ENCODE data around the gene RINL. TPM values are rescaled to one million over a fixed set of nuclear protein-coding genes. Genes with fewer than 3 reads are reported as not detected.

Gene RINL
- total and polyA plus RNA-seq, 5 experiments from 2014 or later, result 29.9 to 64.7 (median 52.9) TPM

DNA sequence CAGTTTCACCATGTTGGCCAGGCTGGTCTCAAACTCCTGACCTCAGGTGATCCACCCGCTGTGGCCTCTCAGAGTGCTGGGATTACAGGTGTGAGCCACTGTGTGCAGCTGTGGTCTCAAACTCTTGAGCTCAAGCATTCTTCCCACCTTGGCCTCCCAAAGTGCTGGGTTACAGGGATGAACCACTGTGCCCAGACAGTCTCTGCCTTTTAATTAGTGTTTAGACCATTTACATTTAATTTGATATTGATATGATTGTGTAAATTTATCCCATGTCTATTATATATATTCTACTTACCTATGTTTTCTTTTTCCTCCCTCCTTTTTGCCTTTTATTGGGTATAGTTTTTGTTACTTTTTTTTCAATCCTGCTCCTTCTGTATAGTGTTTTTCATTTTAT lies 23.6 kb upstream of the RINL start:
- H3K9me3 Mint-ChIP-seq, result no peaks in the 10 kb centered on the region
- H3K4me3 Mint-ChIP-seq, result peak overlapping the region in 8 of 10 donors; percentile 2 to 96 (median 47)
- H3K4me1 Mint-ChIP-seq, result peaks cover 20 to 59% (median 46%) of the 10 kb centered on the region in 4 donors
- ATAC-seq (no peak), DNase-seq (peak in 1 of 10 donors; percentile 6)
- POLR2A ChIA-PET, result interaction anchor here (0.8 kb wide), 1 partner anchor 32 kb away, joined by 3 read pairs; no protein-coding TSS in a partner anchor
- peak overlapping the region in 5 of 10 donors; percentile 4 to 82 (median 16) for H3K27ac Mint-ChIP-seq
- no peaks in the 10 kb centered on the region for H3K27me3 Mint-ChIP-seq
- H3K36me3 Mint-ChIP-seq, result peaks cover 1 to 26% (median 6%) of the 10 kb centered on the region in 3 donors

DNA sequence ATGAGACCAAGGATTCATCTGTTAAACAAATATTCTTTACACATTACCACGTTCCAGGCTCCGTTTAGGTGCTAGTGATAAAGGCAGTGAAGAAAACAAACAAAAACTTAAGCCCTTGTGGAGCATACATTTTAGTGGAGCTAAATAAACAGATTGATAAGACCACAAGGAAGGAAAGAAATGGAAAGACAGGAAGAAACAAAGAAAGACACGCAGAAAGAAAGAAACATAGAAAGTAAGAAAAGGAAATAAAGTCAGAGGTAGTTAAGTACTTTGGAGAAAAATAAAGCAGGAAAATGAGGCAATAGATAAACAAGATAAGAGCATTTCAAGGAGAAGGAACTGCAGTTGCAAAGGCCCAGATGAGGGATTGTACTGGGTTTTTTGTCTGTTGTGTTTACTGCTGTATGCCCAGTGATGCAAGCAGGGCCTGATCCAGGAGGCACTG lies 22.7 kb upstream of the RINL start:
- H3K4me3 Mint-ChIP-seq, result peak overlapping the region; percentile 86 to 100 (median 96)
- H3K9me3 Mint-ChIP-seq, result no peaks in the 10 kb centered on the region
- peaks cover 0 to 19% (median 6%) of the 10 kb centered on the region in 3 donors for H3K36me3 Mint-ChIP-seq
- H3K27ac Mint-ChIP-seq, result peak overlapping the region in 9 of 10 donors; percentile 73 to 99 (median 85)
- POLR2A ChIA-PET, result interaction anchor here (0.6 to 2.0 kb wide), 8 partner anchors 8 to 282 kb away, joined by 3 to 12 read pairs (median 6); partner anchors contain the start of genes EIF3K, HNRNPL, MRPS12 and RINL
- ATAC-seq (no peak), DNase-seq (no peak)
- no peaks in the 10 kb centered on the region for H3K27me3 Mint-ChIP-seq
- H3K4me1 Mint-ChIP-seq, result peaks cover 20 to 60% (median 47%) of the 10 kb centered on the region in 4 donors

DNA sequence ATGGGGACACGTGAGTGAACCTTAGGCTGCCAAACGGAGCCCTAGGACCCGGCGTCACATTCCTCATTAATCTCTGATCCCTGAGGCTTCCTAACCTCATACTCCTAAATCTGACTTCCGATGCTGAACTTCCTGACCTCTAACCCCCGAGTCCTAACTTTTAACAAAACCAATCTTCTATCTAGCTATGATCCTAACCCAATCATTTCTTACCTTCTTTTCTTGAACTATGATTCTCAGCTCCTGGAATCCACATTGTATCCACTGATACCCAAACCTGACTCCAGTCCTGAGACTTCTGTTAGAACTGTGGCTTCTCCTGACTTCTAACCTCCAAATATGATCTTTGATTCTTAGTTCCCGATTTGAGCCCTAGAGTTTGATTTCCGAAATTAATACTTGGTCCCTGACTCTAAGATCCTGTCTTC lies 22.1 kb upstream of the RINL start:
- Mint-ChIP-seq H3K27me3 (no peaks in the 10 kb centered on the region), H3K9me3 (no peaks in the 10 kb centered on the region), H3K4me1 (peaks cover 20 to 60% (median 51%) of the 10 kb centered on the region in 4 donors), H3K27ac (peak overlapping the region; percentile 90 to 99 (median 96)), H3K36me3 (peaks cover 0 to 15% (median 6%) of the 10 kb centered on the region in 3 donors), H3K4me3 (peak overlapping the region; percentile 86 to 100 (median 96))
- POLR2A ChIA-PET, result interaction anchor here (0.6 to 2.0 kb wide), 12 partner anchors 9 to 282 kb away, joined by 3 to 12 read pairs (median 6); partner anchors contain the start of genes ACTN4, EIF3K, HNRNPL and MRPS12
- peak in 1 of 10 donors; percentile 1 for DNase-seq
- ATAC-seq, result no peak

DNA sequence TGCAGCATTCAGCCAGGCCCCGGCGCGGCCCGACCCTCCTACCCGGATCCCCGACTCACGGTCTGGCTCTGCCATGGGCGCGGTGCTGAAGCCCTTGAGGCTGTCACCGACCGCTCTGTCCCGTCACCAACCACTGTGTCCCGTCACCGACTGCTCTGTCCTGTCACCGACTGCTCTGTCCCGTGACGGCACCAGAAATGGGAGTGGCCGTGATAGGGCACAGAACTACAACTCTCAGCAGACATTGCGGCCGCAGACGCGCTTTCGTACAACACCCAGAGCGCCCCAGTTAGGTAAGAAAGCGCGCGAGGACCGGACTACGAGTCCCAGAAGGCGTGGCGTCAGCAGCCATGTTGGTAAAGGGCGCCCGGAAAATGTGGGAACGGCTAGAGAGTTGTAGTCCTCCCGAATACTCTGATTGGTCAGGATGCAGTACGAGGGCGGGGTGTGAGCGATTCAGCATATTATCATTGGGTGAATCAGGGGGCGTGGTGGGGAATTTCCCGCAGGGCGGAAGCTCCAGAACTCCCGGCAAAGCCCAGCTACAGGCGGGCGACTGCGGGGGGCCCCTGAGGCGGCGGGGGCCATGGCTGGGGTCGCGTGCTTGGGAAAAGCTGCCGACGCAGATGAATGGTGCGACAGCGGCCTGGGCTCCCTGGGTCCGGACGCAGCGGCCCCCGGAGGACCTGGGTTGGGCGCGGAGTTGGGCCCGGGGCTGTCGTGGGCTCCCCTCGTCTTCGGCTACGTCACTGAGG lies 21.5 kb upstream of the RINL start, which contains the start of the genes NFKBIB and SIRT2:
Gene NFKBIB (plus strand): TSS at position 523 of the 755 bp plus-strand sequence. CDS start 64 bp downstream, at position 587.
Gene SIRT2 (minus strand): TSS at position 172 of the 755 bp plus-strand sequence. CDS start 97 bp downstream, at position 75.
- no peaks in the 10 kb centered on the region for H3K27me3 Mint-ChIP-seq
- POLR2A ChIA-PET, result interaction anchor here (0.7 to 2.0 kb wide), 11 partner anchors 9 to 281 kb away, joined by 3 to 12 read pairs (median 6); partner anchors contain the start of genes ACTN4, EIF3K, HNRNPL and MRPS12
- H3K27ac Mint-ChIP-seq, result peak within 1 kb of the TSS; percentile 93 to 100 (median 99)
- peak; percentile 89 for ATAC-seq
- DNase-seq, result peak; percentile 91 to 100 (median 99)
- peaks cover 0 to 14% (median 4%) of the 10 kb centered on the region in 3 donors for H3K36me3 Mint-ChIP-seq
- peaks cover 22 to 61% (median 55%) of the 10 kb centered on the region in 4 donors for H3K4me1 Mint-ChIP-seq
- H3K4me3 Mint-ChIP-seq, result peak within 1 kb of the TSS; percentile 86 to 100 (median 97)
- no peaks in the 10 kb centered on the region for H3K9me3 Mint-ChIP-seq

DNA sequence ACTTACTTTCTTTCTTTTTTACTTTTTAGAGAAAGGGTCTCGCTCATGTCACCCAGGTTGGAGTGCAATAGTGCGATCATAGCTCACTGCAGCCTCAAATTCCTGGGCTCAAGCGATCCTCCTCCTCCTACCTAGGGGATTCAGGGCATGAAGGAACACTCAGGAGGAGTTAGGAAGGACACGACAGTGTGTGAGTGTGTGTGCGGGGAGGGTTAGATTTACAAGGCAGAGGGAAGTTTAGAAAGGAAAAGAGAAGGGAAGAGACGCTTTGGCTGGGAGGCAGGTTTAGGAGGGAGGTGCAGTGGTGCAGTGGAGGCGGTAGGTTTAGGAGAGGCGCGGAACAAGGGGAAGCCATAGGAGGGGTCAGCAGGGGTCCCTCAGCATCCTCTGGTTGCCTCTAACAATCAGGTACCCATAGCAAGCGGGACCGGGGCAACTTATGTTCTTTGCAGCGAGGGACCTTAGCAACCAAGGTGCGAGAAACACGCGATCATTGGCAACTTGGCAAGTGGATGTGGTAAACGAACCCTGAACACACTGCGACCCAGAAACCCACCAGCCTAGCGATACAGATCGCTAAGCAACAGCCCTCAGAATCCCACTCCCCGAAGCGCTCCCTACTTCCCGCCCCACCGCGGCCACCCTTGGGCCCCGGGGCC lies 20.8 kb upstream of the RINL start:
- H3K4me3 Mint-ChIP-seq, result peak overlapping the region; percentile 86 to 100 (median 97)
- DNase-seq (no peak), ATAC-seq (peak in 1 of 2 donors; percentile 22)
- no peaks in the 10 kb centered on the region for H3K9me3 Mint-ChIP-seq
- POLR2A ChIA-PET, result no interaction called here
- peaks cover 0 to 10% (median 0%) of the 10 kb centered on the region in 3 donors for H3K36me3 Mint-ChIP-seq
- H3K27ac Mint-ChIP-seq, result peak overlapping the region; percentile 93 to 100 (median 99)
- H3K27me3 Mint-ChIP-seq, result no peaks in the 10 kb centered on the region
- H3K4me1 Mint-ChIP-seq, result peaks cover 20 to 55% (median 51%) of the 10 kb centered on the region in 4 donors

DNA sequence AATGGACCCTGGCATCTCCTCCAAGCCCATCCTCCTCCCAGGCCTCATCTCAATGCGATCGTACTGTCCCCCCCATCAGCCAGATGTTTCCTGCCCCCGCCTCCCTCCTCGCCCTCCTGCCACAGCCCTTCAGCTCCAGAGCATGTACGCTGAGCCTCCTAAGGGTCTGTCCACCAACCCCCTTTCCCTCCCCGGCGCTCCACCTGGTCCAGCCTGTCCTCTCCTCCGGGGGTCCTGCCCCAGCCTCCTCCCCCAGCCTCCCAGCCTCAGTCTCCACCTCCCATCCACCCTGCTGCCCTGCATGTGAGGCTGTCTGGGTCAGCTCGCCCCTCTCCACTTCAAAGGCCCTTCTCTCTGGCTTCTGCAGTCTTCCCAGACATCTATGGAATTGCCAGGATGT lies 16.9 kb upstream of the RINL start:
- peak overlapping the region in 3 of 10 donors; percentile 47 to 78 (median 62) for H3K27ac Mint-ChIP-seq
- peaks cover 0 to 18% (median 0%) of the 10 kb centered on the region in 3 donors for H3K36me3 Mint-ChIP-seq
- H3K27me3 Mint-ChIP-seq, result no peaks in the 10 kb centered on the region
- H3K4me1 Mint-ChIP-seq, result peaks cover 13 to 40% (median 30%) of the 10 kb centered on the region in 4 donors
- DNase-seq (no peak), ATAC-seq (no peak)
- POLR2A ChIA-PET, result no interaction called here
- no peak overlapping the region for H3K4me3 Mint-ChIP-seq
- H3K9me3 Mint-ChIP-seq, result no peaks in the 10 kb centered on the region

DNA sequence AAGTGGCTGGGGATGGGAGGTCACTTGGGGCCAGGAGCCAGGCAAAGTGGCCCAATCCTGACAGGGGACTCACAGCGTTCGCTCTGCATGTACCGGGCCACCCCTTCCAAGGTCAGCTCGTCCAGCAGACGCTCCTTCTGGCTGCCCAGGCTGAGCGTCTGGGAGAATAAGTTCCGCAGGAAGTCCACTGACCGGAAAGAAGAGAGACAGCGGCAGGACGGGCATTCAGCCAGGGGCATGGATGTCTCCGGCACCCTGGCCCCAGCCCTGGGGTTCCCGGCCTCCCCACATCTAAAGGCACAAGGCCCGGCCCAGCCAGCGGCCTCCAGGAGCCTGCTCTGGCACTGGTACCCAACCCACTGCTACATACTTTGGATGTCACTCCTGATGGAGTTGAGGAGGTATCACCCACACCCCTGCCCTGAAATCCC lies 15.3 kb upstream of the RINL start:
- Mint-ChIP-seq H3K27ac (no peak overlapping the region), H3K4me3 (no peak overlapping the region), H3K27me3 (no peaks in the 10 kb centered on the region), H3K9me3 (no peaks in the 10 kb centered on the region), H3K36me3 (peaks cover 0 to 31% (median 5%) of the 10 kb centered on the region in 3 donors), H3K4me1 (peaks cover 6 to 28% (median 19%) of the 10 kb centered on the region in 4 donors)
- no peak for ATAC-seq
- no peak for DNase-seq
- POLR2A ChIA-PET, result interaction anchor here (0.6 to 1.6 kb wide), 3 partner anchors 15 to 64 kb away, joined by 3 to 4 read pairs (median 4); partner anchors contain the start of gene RINL

DNA sequence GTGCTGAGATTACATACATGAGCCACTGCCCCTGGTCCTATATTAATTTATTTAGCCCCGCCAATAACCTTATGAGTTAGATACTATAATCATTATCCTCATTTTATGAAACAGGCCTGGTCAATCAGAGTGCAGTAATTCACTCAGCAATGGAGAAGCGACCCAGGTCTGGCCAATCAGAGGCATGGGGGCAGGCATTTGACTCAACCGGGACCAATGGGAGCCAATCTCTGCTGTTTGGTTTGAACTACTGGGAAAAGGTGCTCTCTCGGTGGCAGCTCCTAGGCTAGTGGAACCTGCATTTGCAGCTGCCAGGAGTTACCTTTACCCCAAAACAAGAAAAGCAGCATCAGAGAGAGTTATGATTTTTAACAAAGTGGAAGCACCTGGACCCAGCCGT lies 14.8 kb upstream of the RINL start:
- Mint-ChIP-seq H3K9me3 (no peaks in the 10 kb centered on the region), H3K27me3 (no peaks in the 10 kb centered on the region), H3K4me3 (no peak overlapping the region), H3K4me1 (peaks cover 4 to 23% (median 14%) of the 10 kb centered on the region in 4 donors), H3K27ac (peak overlapping the region in 2 of 10 donors; percentile 29 to 38), H3K36me3 (peaks cover 0 to 31% (median 5%) of the 10 kb centered on the region in 3 donors)
- ATAC-seq, result no peak
- no peak for DNase-seq
- POLR2A ChIA-PET, result interaction anchor here (0.6 to 1.3 kb wide), 3 partner anchors 23 to 64 kb away, joined by 3 to 4 read pairs (median 3); no protein-coding TSS in a partner anchor

DNA sequence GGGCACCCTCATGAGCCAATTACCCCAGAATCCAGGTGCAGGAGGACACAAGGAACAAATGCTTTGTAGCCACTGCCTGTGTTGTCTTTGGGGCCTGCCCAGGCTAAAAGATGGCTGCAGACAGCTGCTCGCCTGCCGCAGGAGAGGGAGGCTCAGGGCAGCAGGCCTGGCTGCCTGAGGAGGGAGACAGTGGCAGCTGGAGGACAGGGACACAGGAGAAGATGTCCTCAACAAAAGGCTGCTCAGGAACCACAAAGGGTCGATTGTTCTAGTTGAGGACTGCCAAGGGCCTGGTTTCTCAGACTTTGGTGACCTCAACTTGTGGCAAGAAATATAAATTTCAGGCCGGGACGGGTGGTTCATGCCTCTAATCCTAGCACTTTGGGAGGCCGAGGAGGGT lies 13.7 kb upstream of the RINL start:
- H3K4me3 Mint-ChIP-seq, result no peak overlapping the region
- POLR2A ChIA-PET, result interaction anchor here (1.3 kb wide), 1 partner anchor 22 kb away, joined by 3 read pairs; no protein-coding TSS in a partner anchor
- no peaks in the 10 kb centered on the region for H3K27me3 Mint-ChIP-seq
- no peaks in the 10 kb centered on the region for H3K9me3 Mint-ChIP-seq
- ATAC-seq (no peak), DNase-seq (no peak)
- H3K36me3 Mint-ChIP-seq, result peaks cover 0 to 31% (median 5%) of the 10 kb centered on the region in 3 donors
- H3K27ac Mint-ChIP-seq, result no peak overlapping the region
- H3K4me1 Mint-ChIP-seq, result peaks cover 4 to 16% (median 11%) of the 10 kb centered on the region in 4 donors

DNA sequence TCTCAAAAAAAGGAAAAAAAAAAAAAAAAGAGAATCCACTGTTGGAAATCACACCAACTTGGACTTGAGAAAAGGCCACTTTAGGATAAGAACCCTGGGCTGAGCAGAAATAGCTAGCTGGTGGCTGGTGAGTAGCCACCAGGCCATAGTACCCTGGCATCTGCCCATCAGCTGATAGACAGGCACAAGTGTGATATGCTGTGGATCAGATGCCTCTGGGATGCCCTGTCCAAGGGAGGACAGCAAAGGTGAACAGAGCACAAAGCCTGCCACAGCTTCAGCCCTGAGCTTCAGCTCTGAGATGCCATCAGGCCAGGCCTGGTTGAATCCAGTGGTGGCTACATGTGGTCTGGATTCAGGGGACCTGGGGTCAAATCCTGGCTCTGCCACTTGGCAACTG lies 12.6 kb upstream of the RINL start:
- POLR2A ChIA-PET, result no interaction called here
- peaks cover 0 to 31% (median 5%) of the 10 kb centered on the region in 3 donors for H3K36me3 Mint-ChIP-seq

DNA sequence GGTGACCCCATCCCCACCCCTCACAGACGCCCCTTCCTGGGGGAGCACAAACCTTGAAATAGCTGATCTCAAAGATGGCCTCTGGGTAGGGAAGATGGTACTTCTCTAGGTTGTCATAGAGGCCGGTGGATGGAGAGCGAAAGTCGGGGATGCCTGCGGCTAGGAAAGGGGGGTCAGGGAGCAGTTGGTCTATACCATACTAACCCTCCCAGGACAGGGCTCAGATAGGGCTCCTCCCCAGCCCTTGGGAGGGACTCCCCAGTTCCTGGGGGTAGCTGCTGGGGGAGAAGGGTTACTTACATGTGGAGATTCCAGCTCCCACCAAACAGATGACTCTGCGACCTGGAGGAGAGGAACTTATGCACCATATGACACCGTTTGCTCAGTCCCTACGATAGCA lies 11.7 kb upstream of the RINL start:
- POLR2A ChIA-PET, result interaction anchor here (0.6 kb wide), 1 partner anchor 15 kb away, joined by 4 read pairs; no protein-coding TSS in a partner anchor
- Mint-ChIP-seq H3K4me3 (no peak overlapping the region), H3K36me3 (peaks cover 0 to 30% (median 5%) of the 10 kb centered on the region in 3 donors), H3K27me3 (no peaks in the 10 kb centered on the region), H3K27ac (no peak overlapping the region), H3K9me3 (no peaks in the 10 kb centered on the region), H3K4me1 (peaks cover 3 to 11% (median 5%) of the 10 kb centered on the region in 4 donors)
- DNase-seq, result no peak
- no peak for ATAC-seq

More for the DNA sequence above, 12.6 kb upstream of the RINL start:
- Mint-ChIP-seq H3K27ac (no peak overlapping the region), H3K4me1 (peaks cover 4 to 13% (median 9%) of the 10 kb centered on the region in 4 donors), H3K27me3 (no peaks in the 10 kb centered on the region), H3K9me3 (no peaks in the 10 kb centered on the region), H3K4me3 (no peak overlapping the region)
- DNase-seq, result no peak
- ATAC-seq, result no peak

DNA sequence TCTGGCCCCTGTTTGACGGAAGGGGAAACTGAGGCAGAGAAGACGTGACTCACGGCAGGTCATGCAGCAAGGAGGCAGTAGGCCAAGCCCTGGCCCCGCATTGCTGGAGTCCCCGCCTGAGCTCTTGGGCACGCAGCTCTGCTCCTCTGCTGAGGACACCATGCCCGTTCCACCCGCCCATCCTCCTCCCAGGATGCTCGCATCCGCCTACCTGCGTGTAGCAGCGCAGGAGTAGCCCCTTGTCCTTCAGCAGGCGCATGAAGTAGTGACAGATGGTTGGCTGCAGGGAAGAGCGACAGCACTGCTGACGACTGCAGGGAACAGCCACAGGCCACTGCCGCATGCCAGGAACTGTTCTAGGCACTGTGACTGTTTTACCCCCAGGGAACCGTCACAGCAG lies 10.8 kb upstream of the RINL start:
- Mint-ChIP-seq H3K4me3 (no peak overlapping the region), H3K36me3 (peaks cover 0 to 25% (median 5%) of the 10 kb centered on the region in 3 donors), H3K4me1 (peaks cover 0 to 7% (median 2%) of the 10 kb centered on the region in 4 donors), H3K27ac (no peak overlapping the region), H3K27me3 (no peaks in the 10 kb centered on the region), H3K9me3 (no peaks in the 10 kb centered on the region)
- POLR2A ChIA-PET, result interaction anchor here (1.9 kb wide), 1 partner anchor 119 kb away, joined by 6 read pairs; no protein-coding TSS in a partner anchor
- ATAC-seq, result no peak
- DNase-seq, result no peak

Measured in naive thymus-derived CD8-positive, alpha-beta T cell (primary cell).